Measurements from ENCODE around the gene TANGO2. TPM values are rescaled to one million over a fixed set of nuclear protein-coding genes. Genes with fewer than 3 reads are reported as not detected.

Gene TANGO2
- total RNA-seq, 1 donor from 2014 or later = 46.8 TPM

DNA sequence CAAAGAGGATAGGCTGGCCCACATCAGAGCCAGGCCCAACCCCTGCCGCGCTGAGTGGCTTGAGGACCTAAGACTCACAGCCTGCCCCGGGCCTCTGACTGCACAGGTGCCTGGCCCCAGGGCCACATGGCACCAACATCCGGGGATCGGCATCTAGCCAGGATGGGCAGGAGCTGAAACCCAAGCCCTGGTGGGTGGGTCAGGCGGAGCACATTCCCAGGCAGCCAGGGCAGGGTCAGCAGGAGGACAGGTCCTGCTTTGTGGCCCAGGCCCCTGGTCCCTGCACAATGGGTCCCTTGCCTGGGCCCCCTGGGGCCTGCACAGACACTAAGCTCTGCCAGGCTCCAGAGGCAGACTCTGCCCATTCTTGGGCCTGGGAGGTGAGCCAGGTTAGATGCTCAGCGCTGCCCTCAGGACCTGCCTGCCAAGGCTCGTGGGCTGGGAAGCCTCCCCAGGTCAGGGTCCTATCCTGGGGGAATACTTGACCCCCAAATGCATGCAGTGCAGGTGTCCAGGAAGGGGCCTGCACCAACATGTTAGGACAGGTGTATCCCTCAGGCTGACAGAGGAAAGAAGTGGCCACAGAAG is 37.8 kb upstream of the TANGO2 start:
- no peak for DNase-seq (ENCODE audit: low read depth in 2 of 2)

DNA sequence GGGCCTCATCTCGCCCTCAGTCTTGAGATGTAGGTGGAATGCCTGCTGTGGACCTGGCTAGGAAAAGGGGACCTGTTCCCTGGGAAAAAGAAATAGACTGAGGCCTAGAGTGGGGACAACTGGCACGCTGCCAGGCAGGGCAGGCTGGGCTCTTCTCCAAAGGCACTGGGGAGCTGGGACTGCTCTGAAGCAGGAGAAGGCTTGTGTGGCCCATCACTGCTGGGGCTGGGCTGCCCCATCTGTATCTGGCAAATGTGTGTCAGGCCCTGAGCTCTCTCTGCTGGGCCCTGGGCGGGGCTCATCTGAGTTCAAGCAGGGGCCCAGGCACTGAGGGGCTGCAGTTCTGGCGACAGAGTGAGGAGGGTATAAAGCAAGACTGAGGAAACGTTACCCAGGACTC is 37.2 kb upstream of the TANGO2 start:
- no peak for DNase-seq (ENCODE audit: low read depth in 2 of 2)

- DNase-seq (ENCODE audit: low read depth in 2 of 2) = peak; percentile 77 to 80
Observed at GRCh38 chr22:19984201-19984753, 36.6 kb upstream of the TANGO2 start.

DNA sequence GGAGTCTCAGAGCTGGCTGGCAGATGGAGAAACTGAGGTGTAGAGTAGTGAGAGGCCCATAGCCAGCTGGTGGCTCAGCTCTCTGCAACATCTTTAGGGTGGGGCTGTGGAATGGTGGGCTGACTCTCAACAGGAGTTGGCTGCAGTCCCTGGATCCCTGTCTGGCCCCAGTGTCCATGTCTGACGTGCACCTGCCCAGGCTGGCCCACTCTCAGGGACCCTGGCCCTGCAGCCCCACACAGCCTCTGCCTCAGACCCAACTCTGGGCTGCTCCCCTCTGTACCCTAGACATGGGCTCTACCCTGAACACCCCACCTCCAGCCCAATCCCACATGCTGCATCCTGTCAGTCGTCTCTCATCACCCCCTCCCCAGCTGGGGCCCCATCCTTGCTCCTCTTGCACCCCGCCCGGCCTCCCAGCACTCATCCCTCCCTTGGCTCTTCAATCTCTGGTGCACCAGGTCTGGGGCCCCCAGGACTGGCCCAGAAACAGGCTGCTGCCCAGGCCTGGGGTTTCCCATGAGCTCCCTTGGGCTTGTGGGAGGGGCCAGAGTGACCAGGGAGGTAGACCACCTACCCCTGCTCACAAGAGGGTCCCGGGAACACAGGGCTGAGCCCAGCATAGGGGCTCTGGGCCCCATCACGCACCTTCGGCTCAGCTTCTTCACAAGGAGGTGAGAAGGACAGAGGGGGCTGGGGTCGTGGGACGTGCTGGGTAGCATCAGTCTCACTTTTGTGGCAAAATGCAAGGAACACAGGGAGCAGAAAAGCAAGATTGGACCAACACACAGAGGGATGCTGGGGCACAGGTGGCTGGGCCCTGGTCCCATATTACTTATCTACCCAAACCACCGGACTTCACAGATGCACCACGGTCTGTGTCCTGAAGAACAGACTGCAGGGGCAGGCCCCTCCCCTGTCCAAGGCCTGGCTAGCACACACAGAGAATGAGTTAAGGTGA is 35.8 kb upstream of the TANGO2 start:
- DNase-seq (ENCODE audit: low read depth in 2 of 2) = no peak

GRCh38 chr22:19986011-19986409 is 34.9 kb upstream of the TANGO2 start:
- DNase-seq (ENCODE audit: low read depth in 2 of 2) = no peak

GRCh38 chr22:19986410-19987341 is 34.2 kb upstream of the TANGO2 start:
- peak; percentile 82 to 88 for DNase-seq (ENCODE audit: low read depth in 2 of 2)

- no peak for DNase-seq (ENCODE audit: low read depth in 2 of 2)
Observed at GRCh38 chr22:19987394-19988306, 33.3 kb upstream of the TANGO2 start.

GRCh38 chr22:19988331-19988808 is 32.5 kb upstream of the TANGO2 start:
- no peak for DNase-seq (ENCODE audit: low read depth in 2 of 2)

DNA sequence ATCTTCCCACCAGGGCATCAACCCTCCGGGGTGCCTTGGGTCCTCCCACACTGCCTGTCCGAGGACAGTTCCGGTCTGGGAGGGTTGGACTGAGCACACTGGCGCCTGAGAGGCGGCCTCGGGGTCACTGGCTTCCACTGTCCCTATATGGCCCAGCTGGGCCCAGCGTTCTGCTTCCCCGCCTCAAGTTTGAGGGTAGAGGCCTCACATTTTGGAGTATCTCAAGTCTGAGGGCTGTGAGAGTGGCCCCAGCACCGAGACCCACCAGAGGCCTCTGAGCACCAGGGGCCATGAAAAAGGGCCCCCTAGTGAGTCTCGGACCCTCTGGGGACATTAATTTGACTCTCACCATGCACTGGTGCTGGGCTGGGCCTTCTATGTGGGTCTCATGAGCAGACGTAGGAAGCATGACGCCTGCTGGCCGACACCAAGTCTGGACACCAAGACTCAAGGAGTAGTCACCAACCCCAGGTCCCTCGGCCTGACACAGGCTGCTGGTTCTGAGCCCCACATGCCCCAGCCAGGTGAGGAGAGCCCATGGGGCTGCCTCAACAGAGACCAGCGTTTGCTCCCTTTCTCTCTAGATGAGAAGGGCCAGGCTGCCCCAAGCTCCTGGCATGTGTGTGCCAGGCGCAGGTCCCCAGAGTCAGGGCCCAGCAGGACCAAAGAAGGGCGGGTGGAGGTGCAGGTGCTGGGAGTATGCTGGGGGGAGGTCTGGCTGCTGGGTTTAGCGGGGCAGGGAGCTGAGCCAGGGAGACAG is 31.8 kb upstream of the TANGO2 start:
- no peak for DNase-seq (ENCODE audit: low read depth in 2 of 2)

- no peak for DNase-seq (ENCODE audit: low read depth in 2 of 2)
Observed at GRCh38 chr22:19989725-19990067, 31.2 kb upstream of the TANGO2 start.

DNA sequence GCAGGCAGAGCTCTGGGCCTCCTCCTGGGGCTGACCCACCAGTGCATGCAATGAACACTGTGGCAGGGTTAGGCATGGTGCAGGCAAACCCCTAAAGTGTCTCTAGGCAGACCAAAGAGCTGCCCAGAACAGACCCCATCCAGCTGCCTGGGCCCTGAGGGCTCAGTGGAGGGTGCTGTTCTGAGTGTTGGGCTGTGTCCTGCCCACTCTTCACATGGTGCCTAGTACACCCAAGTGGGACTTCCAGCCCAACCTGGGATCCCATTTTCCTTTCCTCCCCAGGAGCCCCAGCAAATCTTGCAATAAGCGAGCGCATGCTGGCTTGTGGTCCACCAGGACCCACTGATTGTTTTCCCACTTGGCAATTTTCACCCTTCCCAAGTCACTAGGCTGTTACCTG is 30.7 kb upstream of the TANGO2 start:
- no peak for DNase-seq (ENCODE audit: low read depth in 2 of 2)

DNA sequence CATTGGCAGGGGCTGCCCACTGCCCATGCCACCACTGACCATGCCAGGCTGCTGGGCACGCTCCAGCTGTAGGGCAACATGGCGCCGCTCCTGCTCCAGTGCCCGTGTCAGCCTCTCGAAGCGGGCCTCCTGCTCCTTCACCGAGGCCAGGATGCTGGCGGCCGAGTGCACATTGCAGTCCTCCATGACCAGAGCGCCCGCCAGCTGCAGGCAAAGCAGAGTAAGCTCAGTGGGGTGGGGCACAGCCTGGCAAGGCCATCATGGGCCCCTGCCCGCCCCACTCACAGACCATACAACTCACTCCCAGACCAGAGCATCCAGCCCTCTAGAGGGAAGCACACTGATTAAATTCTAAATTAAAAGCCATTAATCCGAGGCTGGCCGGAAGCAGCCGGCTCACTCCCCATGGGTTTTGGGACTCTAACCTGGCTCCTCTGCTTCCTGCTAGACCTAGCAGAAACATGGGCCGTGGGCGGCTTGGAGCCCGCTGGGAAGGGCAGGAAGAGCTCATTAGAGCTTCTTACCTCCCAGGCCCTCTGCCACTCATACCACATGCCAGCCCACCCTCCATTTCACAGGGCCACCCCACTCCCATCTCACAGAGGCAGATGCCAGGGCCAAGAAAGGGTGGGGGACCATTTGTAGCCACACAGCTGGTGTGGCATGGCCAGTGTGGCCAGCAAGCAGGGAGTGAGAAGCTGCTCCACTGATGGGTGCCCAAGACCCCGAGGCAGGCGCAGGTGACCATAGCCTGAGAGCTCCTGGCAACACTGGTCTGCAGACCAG is 30.1 kb upstream of the TANGO2 start:
- DNase-seq (ENCODE audit: low read depth in 2 of 2) = no peak

DNA sequence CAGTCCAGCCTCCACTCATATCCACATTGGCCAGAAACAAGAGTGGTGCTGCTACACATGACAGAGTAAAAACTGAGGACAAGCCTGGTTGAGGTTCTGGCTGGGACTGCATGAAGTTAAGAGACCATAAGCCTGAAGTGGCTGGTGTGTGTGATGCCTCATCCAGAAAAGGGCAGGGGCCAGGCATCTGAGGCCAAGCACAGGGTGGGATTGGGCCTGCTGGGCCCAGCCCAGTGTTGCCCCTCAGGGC is 29.6 kb upstream of the TANGO2 start:
- no peak for DNase-seq (ENCODE audit: low read depth in 2 of 2)

GRCh38 chr22:19991645-19992451 is 29.1 kb upstream of the TANGO2 start:
- no peak for DNase-seq (ENCODE audit: low read depth in 2 of 2)

DNA sequence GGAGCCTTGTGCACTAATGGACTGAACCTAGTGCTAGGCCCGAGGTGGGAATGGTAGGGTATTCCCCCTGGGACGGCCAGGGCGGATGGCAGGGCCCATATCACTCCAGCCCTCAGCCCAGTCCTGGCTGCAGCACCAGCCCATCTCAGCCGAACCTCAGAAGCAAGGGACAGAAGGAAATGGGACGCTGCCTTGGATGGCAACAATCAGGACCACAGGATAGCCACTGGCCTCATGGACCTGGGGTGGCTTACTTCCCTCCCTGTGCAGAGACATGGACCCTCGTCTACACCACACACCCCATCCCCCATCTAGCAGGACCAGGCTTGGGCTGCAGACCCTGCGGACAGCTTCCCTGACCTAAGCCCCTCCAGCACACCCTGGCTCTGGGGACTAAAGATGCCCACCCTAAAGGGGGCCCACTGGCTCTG is 28.4 kb upstream of the TANGO2 start:
- no peak for DNase-seq (ENCODE audit: low read depth in 2 of 2)

DNA sequence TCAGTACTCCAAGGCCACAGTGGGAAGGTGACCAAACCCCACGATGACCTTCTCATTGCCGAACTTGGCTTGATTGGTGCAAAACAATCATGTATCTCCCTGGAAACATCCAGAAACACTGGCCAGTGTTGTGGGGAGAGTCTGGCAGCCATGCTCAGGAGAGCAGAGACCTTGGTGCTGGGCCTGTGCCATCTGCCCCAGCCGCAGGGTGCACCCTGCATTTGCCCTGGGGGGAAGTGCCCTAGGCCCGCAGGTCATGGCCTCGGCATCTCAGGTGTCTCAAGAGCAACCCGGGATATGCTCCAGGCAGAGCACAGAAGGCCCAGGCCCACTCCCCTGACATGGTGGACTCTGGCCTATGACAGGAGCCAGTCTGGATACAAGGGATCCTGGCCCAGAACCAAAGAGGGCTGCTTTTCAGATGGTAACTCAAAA is 28.0 kb upstream of the TANGO2 start:
- DNase-seq (ENCODE audit: low read depth in 2 of 2) = no peak

- DNase-seq (ENCODE audit: low read depth in 2 of 2) = no peak
Observed at GRCh38 chr22:19993926-19994325, 27.0 kb upstream of the TANGO2 start.
